Right lobe of liver (tissue), 4 donors: ENCODE measurements around the gene CFTR.

Experiments used
- CTCF ChIP-seq, 4 donors: fragments of 200-600 bp in 3 of 4; fragments of 450-650 bp in 1 of 4; IDR thresholded peaks; one replicate each; pipeline versions ENCODE4 v1.5.1 to v1.8.0; 2016 to 2022; ENCODE audit warnings: antibody characterized with exemption in 4 of 4, mild to moderate bottlenecking in 2 of 4
- POLR2A ChIP-seq: fragments of 450-650 bp; IDR thresholded peaks from one replicate; pipeline ENCODE4 v1.6.1; 2017; ENCODE audit warnings: antibody characterized with exemption, mild to moderate bottlenecking
- donor health status: DM: no; HTN: no; CAD: no.
- donor health status: DM: no; HTN: no; CAD: no.
- donor health status: DM: no; HTN: yes; CAD: no.

- no peak for TF ChIP-seq CTCF (IDR thresholded peaks at IDR 0.05)
- no peak for TF ChIP-seq POLR2A
Observed at GRCh38 chr7:117640465-117640864, 160.6 kb downstream of the CFTR start.
